HEK293 (cell line): ENCODE measurements around the gene PDE8B.
A peak's percentile ranks its signal among the peaks of the same experiment; 100 is the strongest.

ENCODE experiments used
- CTCF ChIA-PET: fragments of 350-600 bp; formaldehyde crosslinking; extraction: SDS; loops from one replicate; lab custom pipeline; 2021; ENCODE audit warnings: antibody characterized with exemption; lab: Yijun Ruan, JAX
- POLR2A ChIA-PET: fragments of 300-600 bp; formaldehyde crosslinking; extraction: SDS; loops from one replicate; lab custom pipeline; 2020; ENCODE audit warnings: antibody characterized with exemption, inconsistent platforms; lab: Yijun Ruan, JAX
- H3K27ac ChIP-seq: fragments of 200-500 bp; sonication (Bioruptor generic); 2 replicates; pipeline ENCODE4 v1.5.1; 2014; ENCODE audit warnings: low read depth, low read length, control low read depth, inconsistent platforms; ENCODE audit errors: extremely low read depth
- H3K36me3 ChIP-seq, 2 experiments: fragments of 200-500 bp in 1 of 2; sonication (Bioruptor generic) in 1 of 2; 1 replicate in 1 of 2; 2 replicates in 1 of 2; pipeline ENCODE4 v1.5.1; 2014 to 2017; ENCODE audit warnings: inconsistent platforms in 2 of 2, low read length in 2 of 2; ENCODE audit not compliant: control insufficient read depth in 2 of 2, insufficient read depth in 1 of 2
- H3K4me1 ChIP-seq: fragments of 200-500 bp; sonication (Bioruptor generic); 2 replicates; pipeline ENCODE4 v1.5.1; 2014; ENCODE audit warnings: mild to moderate bottlenecking, low read length, inconsistent platforms; ENCODE audit not compliant: control insufficient read depth, insufficient read depth
- H3K4me3 ChIP-seq: 2 replicates; pipeline ENCODE4 v1.5.1; 2011; ENCODE audit warnings: low read depth, mild to moderate bottlenecking, control low read depth, low read length, moderate library complexity
- H3K9me3 ChIP-seq: fragments of 200-500 bp; sonication (Bioruptor generic); 2 replicates; pipeline ENCODE4 v1.5.1; 2014; ENCODE audit warnings: low read depth, low read length, inconsistent platforms; ENCODE audit not compliant: control insufficient read depth, insufficient read depth
- HIC1 ChIP-seq: fragments of 450-650 bp; formaldehyde crosslinking; IDR thresholded peaks from 2 replicates; pipeline ENCODE4 v1.5.1; 2016; ENCODE audit warnings: missing biosample characterization, missing genetic modification characterization
- SCRT1 ChIP-seq: fragments of 450-650 bp; formaldehyde crosslinking; IDR thresholded peaks from 2 replicates; pipeline ENCODE4 v1.5.1; 2016; ENCODE audit warnings: missing biosample characterization, missing genetic modification characterization, borderline replicate concordance
- YY2 ChIP-seq: fragments of 450-650 bp; formaldehyde crosslinking; IDR thresholded peaks from 2 replicates; pipeline ENCODE4 v1.5.1; 2016; ENCODE audit warnings: missing biosample characterization, missing genetic modification characterization
- ZFP41 ChIP-seq: fragments of 450-650 bp; formaldehyde crosslinking; IDR thresholded peaks from 2 replicates; pipeline ENCODE4 v1.5.1; 2016; ENCODE audit warnings: missing biosample characterization, missing genetic modification characterization, borderline replicate concordance
- ZNF140 ChIP-seq: fragments of 450-650 bp; formaldehyde crosslinking; IDR thresholded peaks from 2 replicates; pipeline ENCODE4 v1.5.1; 2016; ENCODE audit warnings: missing biosample characterization, missing genetic modification characterization
- ZNF16 ChIP-seq: fragments of 450-650 bp; formaldehyde crosslinking; IDR thresholded peaks from 2 replicates; pipeline ENCODE4 v1.5.1; 2016; ENCODE audit warnings: low read depth, missing biosample characterization, missing genetic modification characterization
- ZNF26 ChIP-seq: fragments of 450-650 bp; formaldehyde crosslinking; IDR thresholded peaks from 2 replicates; pipeline ENCODE4 v1.5.1; 2016; ENCODE audit warnings: missing biosample characterization, missing genetic modification characterization
- ZNF280C ChIP-seq: fragments of 450-650 bp; formaldehyde crosslinking; IDR thresholded peaks from 2 replicates; pipeline ENCODE4 v1.5.1; 2016; ENCODE audit warnings: missing biosample characterization, missing genetic modification characterization
- ZNF404 ChIP-seq: fragments of 450-650 bp; formaldehyde crosslinking; IDR thresholded peaks from 2 replicates; pipeline ENCODE4 v1.5.1; 2017; ENCODE audit warnings: missing biosample characterization, missing genetic modification characterization
- ZNF530 ChIP-seq: fragments of 450-650 bp; formaldehyde crosslinking; IDR thresholded peaks from 2 replicates; pipeline ENCODE4 v1.5.1; 2016; ENCODE audit warnings: low read depth, missing biosample characterization, missing genetic modification characterization
- ZNF670 ChIP-seq: fragments of 450-650 bp; formaldehyde crosslinking; IDR thresholded peaks from 2 replicates; pipeline ENCODE4 v1.5.1; 2016; ENCODE audit warnings: missing biosample characterization, missing genetic modification characterization, low read depth

Gene PDE8B

GRCh38 chr5:77189421-77189820 lies 21.1 kb upstream of the PDE8B start (continued):
- TF ChIP-seq ZNF670 (tag by site-specific recombination): no peak

- POLR2A ChIA-PET: no interaction called here
- H3K36me3 ChIP-seq: no peaks in the 10 kb centered on the region
- H3K4me1 ChIP-seq: no peaks in the 10 kb centered on the region
- TF ChIP-seq SCRT1 (tag by site-specific recombination) (no peak), HIC1 (no peak)
- TF ChIP-seq, all 188 proteins: peak for 0
- CTCF ChIA-PET: no interaction called here
- no peaks in the 10 kb centered on the region for H3K9me3 ChIP-seq
- no peak overlapping the region for H3K4me3 ChIP-seq
- H3K27ac ChIP-seq: no peak overlapping the region
Measured at GRCh38 chr5:77192441-77193050, 17.9 kb upstream of the PDE8B start.

GRCh38 chr5:77194762-77195161 lies 15.7 kb upstream of the PDE8B start:
- H3K9me3 ChIP-seq: no peaks in the 10 kb centered on the region
- POLR2A ChIA-PET: no interaction called here
- CTCF ChIA-PET: no interaction called here
- H3K4me1 ChIP-seq: no peaks in the 10 kb centered on the region
- H3K27ac ChIP-seq: no peak overlapping the region
- no peaks in the 10 kb centered on the region for H3K36me3 ChIP-seq
- H3K4me3 ChIP-seq: no peak overlapping the region
- 0 out of 2 replicates have a peak, but pooled peaks have one; percentile 33 for TF ChIP-seq ZNF140 (tag by site-specific recombination)
- no peak for TF ChIP-seq YY2
- TF ChIP-seq ZNF280C (tag by site-specific recombination): no peak
- no peak for TF ChIP-seq ZNF530 (tag by site-specific recombination)
- TF ChIP-seq ZNF404 (tag by site-specific recombination): no peak
- no peak for TF ChIP-seq ZFP41 (tag by site-specific recombination)

- Histone ChIP-seq H3K27ac (no peak overlapping the region), H3K4me3 (no peak overlapping the region), H3K36me3 (no peaks in the 10 kb centered on the region), H3K9me3 (no peaks in the 10 kb centered on the region), H3K4me1 (no peaks in the 10 kb centered on the region)
- TF ChIP-seq ZNF16 (tag by site-specific recombination): no peak
- TF ChIP-seq ZNF26 (tag by site-specific recombination): peak; percentile 99
- ChIA-PET CTCF (interaction anchor here (0.6 kb wide), 1 partner anchor 15 kb away, joined by 3 read pairs; no protein-coding TSS in a partner anchor), POLR2A (no interaction called here)
Measured at GRCh38 chr5:77197840-77198554, 12.5 kb upstream of the PDE8B start.
